NCI-H187 (cell line): ENCODE data around the gene PPP2R2B.
"Not testable (repeated sequence)": the region's sequence is repeated elsewhere in the genome, so short reads cannot be mapped to it uniquely, and the experiment has no call there.

Experiments
- DNase-seq, 2 experiments: peaks; one replicate each; lab custom pipeline; 2025; lab: John Stamatoyannopoulos, UW

Gene PPP2R2B

DNA sequence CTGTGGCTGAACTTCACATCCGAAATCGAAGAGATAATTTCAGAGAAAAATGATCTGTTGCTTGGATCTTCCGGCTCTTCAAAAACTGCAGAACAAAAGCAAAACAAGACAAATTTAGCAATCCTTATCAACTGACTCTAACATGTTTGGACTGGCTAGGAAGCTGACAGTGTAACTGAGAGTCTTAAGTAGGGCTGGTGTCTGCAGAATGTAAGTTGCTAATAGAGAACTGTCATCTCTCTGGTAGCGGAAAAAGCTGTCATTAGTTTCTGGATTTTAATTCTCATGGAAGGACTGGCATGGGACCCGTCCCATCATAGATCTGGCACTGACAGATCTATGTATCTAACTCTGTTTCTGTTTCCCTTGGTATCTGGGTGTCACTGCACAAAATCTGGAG lies 278.2 kb downstream of the PPP2R2B start:
- no peak for DNase-seq

- no peak for DNase-seq
Measured at GRCh38 chr5:146599261-146599660, 279.3 kb downstream of the PPP2R2B start.

- no peak for DNase-seq
Measured at GRCh38 chr5:146595088-146595487, 283.5 kb downstream of the PPP2R2B start.

- DNase-seq, result no peak
Measured at GRCh38 chr5:146592352-146592751, 286.2 kb downstream of the PPP2R2B start.

GRCh38 chr5:146589028-146589345 lies 289.6 kb downstream of the PPP2R2B start:
- DNase-seq, result no peak

GRCh38 chr5:146588331-146589027 lies 290.1 kb downstream of the PPP2R2B start:
- no peak for DNase-seq

DNA sequence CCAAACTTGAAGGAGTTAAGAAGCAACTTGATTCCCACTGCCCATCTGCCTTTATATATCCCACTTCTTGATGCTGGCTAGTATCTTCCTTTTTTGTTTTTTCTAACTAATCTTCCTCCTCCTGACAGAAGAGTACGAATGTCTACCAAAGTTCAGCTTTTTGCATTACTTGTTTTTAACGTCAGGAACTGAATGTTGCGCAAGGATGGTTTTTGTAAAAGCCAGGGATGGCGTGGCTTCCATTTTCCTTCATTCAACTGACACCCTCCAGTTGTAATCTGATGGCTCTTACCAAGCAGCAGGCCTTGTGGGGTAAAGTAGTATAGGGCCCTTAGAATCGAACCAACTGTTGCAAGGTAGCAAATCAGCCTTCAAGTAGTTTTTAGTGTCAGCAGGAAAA lies 291.8 kb downstream of the PPP2R2B start:
- no peak for DNase-seq

DNA sequence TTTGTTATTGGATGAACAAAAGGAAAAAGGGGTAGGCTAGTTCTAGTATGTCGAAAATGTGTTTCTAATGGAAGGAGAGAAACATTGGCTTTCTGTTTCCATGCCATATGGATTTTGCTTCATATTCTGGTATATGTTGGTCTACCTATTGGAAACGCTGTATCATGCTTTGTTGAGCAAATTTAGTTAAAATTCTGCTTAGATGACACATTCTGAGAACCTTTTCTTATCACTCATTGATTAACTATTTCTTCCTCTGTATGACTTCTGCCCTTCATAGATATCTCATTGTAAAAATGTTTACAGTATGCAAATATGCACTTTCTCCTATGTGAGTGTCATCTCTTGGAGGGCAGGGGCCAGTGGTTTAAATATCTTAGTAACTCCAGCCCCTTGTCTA lies 293.8 kb downstream of the PPP2R2B start:
- DNase-seq, result no peak

DNA sequence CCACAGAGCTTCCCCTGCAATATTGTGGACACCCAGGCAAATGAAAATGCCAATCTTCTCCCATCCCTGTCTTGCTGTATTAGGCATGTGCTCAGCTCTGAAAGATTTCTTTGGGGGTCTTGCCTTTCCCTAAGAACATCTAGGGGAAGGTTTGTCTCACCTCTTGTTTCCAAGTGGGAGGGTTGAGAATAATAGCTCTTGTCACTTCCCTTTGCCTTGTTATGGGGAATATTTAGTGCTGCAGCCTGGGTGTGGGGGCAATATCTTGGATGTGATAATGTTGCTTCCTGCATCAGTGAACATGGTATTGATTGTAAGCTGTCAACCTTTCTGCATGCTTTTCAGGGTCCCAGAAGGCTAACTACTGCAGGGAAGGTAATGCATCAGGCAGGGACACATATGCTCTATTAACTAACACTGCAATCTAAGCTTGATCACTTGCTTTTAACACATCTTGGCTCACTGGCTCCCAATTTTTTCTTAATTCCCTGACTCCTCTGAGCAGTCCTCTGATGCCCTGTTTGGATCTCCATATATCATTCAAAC lies 296.4 kb downstream of the PPP2R2B start:
- no peak for DNase-seq

DNA sequence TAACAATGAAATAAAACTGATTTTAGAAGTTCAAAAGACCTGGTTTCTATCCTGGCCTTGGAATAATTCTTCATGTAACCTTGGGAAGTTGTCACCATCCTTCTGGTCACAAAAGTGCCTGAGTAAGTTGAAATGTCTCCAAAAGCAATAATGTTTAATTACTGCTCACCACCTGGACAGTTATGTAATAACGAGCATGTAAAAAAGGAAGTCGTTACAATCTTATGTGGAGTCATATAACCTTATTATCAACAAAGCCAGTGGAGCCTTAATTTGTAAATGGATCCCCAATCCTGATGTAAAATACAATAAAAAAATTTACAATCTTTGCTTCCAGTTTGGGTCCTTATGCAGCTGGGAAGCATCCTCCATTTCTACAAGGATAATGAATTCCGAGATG lies 298.3 kb downstream of the PPP2R2B start:
- no peak for DNase-seq

- DNase-seq, result no peak
Measured at GRCh38 chr5:146574713-146575112, 303.8 kb downstream of the PPP2R2B start.

DNA sequence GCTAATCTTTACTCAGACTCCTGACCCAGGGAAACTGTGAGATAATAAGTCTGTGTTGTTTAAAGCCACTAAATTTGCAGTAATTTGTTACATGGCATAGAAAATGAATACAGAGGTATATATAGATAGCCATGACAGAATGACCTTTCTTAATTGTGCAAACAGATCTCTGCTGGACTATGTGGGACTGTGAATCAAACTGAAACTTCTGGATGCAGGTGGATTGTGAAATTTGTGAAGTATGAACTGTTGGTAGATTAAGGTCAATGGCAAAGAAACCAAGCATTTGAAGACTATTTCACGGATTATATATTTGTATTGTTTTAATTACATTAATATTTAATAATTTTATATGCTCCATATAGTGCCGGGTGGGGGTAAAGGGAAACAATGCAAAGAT lies 310.4 kb downstream of the PPP2R2B start:
- DNase-seq, result no peak

GRCh38 chr5:146565764-146566367 lies 312.7 kb downstream of the PPP2R2B start:
- DNase-seq, result peak; percentile 13 to 62

- no peak for DNase-seq
Measured at GRCh38 chr5:146564007-146564762, 314.4 kb downstream of the PPP2R2B start.

DNA sequence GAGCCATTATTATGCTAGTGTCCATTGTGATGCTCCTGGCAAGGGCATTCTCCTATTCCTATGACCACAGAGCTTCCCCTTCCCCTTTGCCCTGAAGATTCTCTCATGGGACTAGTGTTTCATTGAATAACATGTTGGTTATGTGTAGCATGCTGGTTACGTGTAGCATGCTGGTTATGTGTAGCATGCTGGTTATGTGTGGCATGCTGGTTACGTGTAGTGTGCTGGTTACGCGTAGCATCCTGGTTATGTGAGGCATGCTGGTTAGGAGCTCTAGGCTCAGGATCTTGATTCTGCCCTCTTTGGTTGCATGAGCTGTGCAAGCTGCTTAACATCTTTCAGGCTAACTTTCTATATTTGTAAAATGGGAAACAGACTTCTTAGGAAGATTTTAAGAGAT lies 316.1 kb downstream of the PPP2R2B start:
- DNase-seq, result no peak

DNA sequence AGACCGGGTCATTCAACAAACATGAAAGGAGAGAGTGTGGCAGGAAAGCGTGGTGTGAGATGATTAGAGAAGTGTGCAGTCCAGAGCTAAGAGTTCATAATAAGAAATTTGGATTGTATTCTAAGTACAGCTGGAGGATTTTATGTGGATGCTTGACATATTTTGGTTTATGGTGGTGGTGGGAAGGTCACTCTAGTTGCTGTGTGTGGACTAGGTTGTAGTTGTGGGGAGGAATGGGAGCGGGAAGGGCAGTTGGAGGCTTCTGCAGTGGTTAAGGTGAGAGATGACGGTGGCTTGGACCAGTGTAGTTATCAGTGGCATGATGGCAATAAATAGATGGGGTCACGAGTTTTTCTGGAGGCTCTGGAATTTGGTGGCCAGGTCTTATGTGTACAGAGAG lies 316.8 kb downstream of the PPP2R2B start:
- DNase-seq, result no peak

GRCh38 chr5:146560205-146560812 lies 318.2 kb downstream of the PPP2R2B start:
- DNase-seq, result no peak

DNA sequence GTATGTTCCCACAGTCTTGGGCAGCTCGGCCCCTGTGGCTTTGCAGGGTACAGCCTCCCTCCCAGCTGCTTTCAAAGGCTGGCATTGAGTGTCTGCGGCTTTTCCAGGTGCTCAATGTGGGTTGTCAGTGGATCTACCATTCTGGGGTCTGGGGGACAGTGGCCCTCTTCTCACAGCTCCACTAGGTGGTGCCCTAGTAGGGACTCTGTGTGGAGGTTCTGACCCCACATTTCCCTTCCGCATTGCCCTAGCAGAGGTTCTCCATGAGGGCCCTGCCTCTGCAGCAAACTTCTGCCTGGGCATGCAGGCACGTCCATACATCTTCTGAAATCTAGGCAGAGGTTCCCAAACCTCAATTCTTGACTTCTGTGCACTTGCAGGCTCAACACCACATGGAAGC lies 321.7 kb downstream of the PPP2R2B start:
- not testable (repeated sequence) for DNase-seq

GRCh38 chr5:146553446-146553845 lies 325.1 kb downstream of the PPP2R2B start:
- DNase-seq, result no peak

DNA sequence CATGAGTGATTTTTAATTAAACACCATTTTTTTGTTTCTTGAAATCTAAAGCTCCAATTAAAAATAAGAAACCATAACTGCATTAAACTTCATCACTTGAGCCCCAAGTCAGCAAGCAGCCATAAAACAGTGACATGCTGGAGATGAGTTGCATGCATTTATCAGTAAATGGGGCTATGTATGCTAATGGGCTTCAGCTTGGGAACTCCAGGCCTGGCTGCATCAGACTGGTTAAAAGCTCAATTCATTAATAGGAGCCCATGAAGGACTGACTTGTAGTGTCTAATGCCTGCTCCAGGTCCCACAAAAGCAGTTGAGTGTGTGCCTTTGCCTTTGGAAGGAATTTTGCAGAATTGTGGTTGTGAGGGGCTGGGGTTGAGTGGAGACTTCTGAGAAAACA lies 328.9 kb downstream of the PPP2R2B start:
- no peak for DNase-seq

DNA sequence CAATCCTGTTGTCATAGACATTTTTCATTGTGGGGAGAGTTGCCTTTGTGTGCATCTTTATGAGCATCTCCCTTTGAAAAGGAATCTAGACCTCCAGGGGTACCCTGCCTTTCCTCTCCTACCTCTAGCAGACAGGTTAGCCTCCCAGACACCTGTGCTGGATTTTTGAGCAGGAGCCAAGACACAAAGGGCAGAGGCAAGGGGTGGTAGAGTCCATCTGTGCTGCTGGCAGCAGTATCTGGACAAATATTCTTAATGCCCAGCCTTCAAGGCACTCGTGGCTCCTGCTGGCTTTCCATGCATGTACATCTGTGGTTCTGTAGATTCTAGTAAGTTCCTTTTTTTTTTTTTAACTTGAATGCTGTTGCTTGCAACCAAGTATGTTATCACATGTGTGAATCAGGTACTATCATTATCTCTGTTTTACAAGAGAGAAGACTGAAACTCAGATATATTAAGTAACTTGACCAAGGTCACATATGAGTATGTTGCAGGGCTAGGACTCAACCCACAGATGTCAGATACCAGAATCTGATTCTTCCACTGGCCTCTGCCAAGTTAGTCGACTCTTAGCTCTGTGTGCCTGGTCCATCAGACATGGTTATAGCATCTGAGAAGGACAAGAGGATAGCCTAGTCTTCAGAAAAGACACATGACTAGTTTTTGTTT lies 329.6 kb downstream of the PPP2R2B start:
- no peak for DNase-seq

GRCh38 chr5:146544232-146544631 lies 334.3 kb downstream of the PPP2R2B start:
- DNase-seq, result no peak
